Measurements from ENCODE around the gene TRIM54.

DNA sequence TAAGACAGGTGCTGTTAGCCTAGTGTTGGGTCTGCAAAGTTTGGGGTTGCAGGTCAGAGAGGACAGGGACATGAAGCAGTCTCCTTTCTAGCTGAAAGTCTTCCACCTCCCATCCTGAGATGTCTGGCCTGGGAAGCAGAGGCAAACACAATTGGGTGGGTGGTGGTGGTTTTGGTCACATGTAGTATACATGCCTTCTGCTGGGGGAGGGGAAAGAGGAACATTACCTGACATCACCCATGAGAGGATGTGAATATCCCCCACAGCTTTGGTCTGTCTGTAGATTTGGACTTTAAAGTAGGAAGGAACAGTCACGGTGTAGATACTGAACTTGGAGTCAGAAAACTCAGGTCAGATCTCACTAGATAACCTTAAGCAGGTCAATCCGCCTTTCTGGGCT is 11.6 kb upstream of the TRIM54 start:
- TF ChIP-seq, protein P1, sequence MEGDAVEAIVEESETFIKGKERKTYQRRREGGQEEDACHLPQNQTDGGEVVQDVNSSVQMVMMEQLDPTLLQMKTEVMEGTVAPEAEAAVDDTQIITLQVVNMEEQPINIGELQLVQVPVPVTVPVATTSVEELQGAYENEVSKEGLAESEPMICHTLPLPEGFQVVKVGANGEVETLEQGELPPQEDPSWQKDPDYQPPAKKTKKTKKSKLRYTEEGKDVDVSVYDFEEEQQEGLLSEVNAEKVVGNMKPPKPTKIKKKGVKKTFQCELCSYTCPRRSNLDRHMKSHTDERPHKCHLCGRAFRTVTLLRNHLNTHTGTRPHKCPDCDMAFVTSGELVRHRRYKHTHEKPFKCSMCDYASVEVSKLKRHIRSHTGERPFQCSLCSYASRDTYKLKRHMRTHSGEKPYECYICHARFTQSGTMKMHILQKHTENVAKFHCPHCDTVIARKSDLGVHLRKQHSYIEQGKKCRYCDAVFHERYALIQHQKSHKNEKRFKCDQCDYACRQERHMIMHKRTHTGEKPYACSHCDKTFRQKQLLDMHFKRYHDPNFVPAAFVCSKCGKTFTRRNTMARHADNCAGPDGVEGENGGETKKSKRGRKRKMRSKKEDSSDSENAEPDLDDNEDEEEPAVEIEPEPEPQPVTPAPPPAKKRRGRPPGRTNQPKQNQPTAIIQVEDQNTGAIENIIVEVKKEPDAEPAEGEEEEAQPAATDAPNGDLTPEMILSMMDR (IDR thresholded peaks at IDR 0.05) = no peak
- no peak for TF ChIP-seq POLR2A (IDR thresholded peaks at IDR 0.05)
